Inflammatory macrophage (primary cell): Measurements from ENCODE around the gene AUTS2.
"Not testable (repeated sequence)": the region's sequence is repeated elsewhere in the genome, so short reads cannot be mapped to it uniquely, and the experiment has no call there.

ENCODE experiments used
- DNase-seq, 2 donors: peaks; one replicate each; pipeline ENCODE4 v3.0.0-alpha.2; 2020 to 2022

AUTS2 gene

DNA sequence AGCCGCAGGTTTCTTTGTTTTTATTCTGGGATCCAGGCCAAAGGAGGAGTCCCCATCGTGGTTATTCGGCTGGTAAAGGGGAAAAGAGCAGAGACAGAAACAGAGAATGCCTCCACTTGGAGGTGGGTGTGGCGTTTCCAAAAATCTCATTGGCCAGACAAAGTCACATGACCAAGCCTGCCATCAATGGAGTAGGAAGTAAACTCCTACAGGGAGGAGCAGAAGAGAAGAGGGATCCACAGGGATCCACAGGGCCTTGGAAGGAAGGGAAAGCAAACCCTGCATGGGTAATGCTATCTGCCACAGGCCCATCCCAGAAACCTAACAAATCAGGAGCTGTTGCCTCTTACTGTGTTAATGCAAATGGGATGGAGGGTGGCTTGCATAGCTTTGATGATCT lies 1107.9 kb downstream of the AUTS2 start:
- no peak for DNase-seq

DNA sequence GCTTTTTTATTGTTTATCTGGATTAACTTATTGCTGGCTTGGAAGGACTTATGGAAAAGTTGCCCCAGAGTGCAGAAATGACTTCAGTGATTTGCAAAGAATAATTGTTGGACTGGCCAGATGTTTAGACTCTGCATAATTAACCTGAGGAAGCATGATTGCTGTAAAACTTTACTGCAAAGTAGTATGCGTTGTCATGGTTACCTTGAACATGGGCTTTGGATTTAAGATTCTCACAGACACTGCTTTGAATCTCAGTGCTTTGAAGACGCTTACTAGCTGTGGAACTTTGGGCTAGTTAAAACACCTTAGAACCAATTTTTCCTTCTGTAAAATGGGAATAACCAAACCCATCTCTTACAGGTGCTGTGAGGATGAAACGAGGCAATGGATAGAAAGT lies 1108.4 kb downstream of the AUTS2 start:
- no peak for DNase-seq

- no peak for DNase-seq
Measured at GRCh38 chr7:70707823-70708243, 1109.6 kb downstream of the AUTS2 start.

- DNase-seq: no peak
Measured at GRCh38 chr7:70710011-70710480, 1111.8 kb downstream of the AUTS2 start.

DNA sequence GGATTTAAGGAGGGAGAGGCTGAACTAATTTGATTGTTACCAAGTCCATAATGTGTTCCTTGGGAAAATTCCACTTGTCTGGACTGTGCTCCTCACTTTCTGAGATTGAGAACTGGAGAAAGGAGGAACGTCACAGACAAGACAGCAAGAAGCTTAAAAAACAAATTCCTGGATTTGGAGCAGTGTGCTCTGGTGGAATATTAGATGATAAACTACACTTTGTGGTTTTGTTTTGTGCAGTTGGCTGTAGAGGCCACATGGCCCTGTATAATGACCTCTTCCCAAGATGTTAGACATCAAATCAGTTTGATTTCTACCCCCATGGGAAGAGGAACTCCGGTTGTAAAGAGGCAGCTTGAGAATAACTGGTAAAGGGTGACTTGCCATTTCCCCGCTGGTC lies 1112.4 kb downstream of the AUTS2 start:
- no peak for DNase-seq

GRCh38 chr7:70711452-70711851 lies 1113.2 kb downstream of the AUTS2 start:
- no peak for DNase-seq

GRCh38 chr7:70712942-70713341 lies 1114.7 kb downstream of the AUTS2 start:
- DNase-seq: no peak

- DNase-seq: no peak
Measured at GRCh38 chr7:70714506-70715038, 1116.3 kb downstream of the AUTS2 start.

DNA sequence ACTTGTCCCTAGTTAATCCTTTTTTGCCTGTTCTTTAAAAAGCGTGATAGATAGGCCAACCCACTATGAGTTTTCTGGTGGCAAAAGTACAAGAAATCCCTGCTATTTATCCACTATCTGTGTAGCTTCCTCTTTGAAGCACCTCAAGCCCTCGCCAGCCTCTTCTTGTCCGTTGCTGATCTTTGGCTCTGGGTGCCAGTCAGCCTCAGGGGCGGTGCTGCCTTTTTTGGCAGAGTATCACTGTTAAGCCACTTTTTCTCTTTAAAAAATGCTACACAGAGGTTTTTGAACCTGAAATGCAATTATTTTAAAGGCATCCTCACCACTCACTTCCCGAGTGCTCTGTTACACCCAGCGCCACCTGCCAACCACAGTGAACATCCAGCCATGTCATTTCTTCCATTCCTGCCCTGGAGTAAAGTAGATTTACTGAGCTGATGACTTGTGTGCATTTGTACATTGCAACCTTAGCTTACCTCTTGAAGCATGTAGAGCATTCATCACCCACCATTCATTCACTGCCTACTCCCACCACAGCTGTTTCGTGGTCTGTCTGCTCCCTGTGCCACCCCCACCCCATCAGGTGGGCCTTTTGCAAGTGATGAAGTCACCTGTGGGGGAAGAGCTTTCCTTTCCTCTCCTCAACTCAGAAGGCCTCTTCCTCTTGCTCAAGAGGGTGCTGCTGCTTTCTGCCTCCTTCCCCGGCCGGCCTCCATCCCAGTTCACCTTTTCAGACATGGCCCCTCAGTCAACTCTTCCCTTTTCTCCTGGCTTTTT lies 1119.5 kb downstream of the AUTS2 start:
- no peak for DNase-seq

GRCh38 chr7:70719125-70719524 lies 1120.8 kb downstream of the AUTS2 start:
- DNase-seq: no peak

GRCh38 chr7:70720191-70720873 lies 1122.1 kb downstream of the AUTS2 start:
- DNase-seq: no peak

GRCh38 chr7:70721500-70721899 lies 1123.2 kb downstream of the AUTS2 start:
- no peak for DNase-seq

DNA sequence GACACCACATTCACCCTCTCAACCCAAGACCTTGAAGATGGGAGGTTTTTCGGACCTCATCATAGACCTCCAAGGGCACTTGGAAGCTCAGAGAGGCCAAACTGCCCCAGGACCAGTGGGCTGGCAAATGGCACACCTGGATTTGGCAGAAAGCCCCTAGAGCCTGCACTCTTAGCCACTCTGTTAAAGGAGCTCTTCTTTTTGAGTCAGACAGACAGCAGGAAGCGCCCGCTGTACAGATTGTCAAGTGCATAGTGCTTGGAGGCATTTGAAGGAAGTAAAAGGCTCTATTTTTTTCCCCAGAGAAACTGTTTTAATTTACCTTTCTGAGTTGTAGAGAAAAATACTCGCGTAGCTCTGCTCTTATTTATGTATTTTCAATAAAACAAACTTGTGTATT lies 1125.1 kb downstream of the AUTS2 start:
- no peak for DNase-seq

- no peak for DNase-seq
Measured at GRCh38 chr7:70725448-70725847, 1127.2 kb downstream of the AUTS2 start.

DNA sequence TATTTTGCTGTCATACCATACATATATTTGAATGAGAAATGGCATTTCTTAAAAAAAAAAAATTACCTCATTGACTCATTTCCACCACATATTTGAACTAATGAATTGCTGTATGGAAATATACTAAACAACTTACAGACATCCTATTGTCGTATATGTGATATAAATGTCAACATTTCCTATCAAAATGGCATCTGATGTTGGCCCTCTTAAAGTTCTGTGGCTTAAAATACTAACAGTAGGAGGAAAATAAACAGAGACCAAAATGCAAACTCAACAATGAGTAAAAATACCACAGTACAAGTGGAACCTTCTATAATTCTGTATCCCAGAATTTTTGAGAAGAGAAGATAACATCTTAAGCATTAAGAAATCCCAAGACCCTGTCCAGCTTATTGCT lies 1128.0 kb downstream of the AUTS2 start:
- DNase-seq: no peak

GRCh38 chr7:70726951-70727378 lies 1128.7 kb downstream of the AUTS2 start:
- no peak for DNase-seq

GRCh38 chr7:70727861-70728260 lies 1129.6 kb downstream of the AUTS2 start:
- no peak for DNase-seq

- DNase-seq: no peak
Measured at GRCh38 chr7:70728872-70729552, 1130.7 kb downstream of the AUTS2 start.

- DNase-seq: not testable (repeated sequence)
Measured at GRCh38 chr7:70729553-70730157, 1131.4 kb downstream of the AUTS2 start.

- no peak for DNase-seq
Measured at GRCh38 chr7:70730451-70731110, 1132.3 kb downstream of the AUTS2 start.

DNA sequence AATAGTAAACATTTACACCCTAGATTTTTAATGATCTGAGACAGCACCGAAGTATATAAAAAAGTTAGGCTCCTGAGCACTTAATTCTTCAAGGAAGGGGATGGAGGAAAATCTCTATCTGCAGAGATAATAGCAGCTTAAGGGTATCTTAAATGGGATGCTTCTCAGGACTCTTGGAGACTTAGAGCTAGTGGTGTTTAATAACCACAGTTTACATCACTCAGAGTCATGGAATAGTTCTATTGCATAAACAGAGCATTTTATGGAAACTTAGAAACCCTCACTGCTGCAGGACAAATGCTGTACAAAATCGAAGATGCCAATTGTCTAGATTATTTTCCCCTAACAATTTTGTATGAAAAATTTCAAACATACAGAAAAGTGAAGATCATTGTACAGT lies 1134.8 kb downstream of the AUTS2 start:
- no peak for DNase-seq

DNA sequence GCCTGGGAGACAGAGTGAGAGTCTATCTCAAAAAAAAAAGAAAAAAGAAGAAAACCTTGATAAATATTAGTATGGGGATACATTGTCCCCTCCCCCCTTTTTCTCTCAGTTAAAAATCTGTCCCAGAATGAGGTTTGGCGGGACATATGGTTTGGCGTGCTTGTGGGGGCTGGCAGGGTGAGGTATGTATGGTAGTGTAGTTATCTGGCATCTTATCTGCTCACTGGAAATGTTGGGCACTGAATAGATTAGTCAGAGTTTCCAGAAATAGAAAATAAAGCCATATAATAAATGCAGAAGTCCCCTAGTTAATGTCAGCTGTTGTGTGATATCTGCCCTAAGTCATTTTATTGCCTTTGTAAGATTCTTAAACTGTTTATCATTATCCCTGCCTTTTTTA lies 1136.1 kb downstream of the AUTS2 start:
- DNase-seq: no peak
